Pons (tissue), 1 donor: ENCODE data around the gene ANKRD53.

Experiments
- DNase-seq: peaks from one replicate; pipeline ENCODE4 v3.0.0-alpha.2; 2016; ENCODE audit warnings: low spot score

The ANKRD53 gene, protein sequence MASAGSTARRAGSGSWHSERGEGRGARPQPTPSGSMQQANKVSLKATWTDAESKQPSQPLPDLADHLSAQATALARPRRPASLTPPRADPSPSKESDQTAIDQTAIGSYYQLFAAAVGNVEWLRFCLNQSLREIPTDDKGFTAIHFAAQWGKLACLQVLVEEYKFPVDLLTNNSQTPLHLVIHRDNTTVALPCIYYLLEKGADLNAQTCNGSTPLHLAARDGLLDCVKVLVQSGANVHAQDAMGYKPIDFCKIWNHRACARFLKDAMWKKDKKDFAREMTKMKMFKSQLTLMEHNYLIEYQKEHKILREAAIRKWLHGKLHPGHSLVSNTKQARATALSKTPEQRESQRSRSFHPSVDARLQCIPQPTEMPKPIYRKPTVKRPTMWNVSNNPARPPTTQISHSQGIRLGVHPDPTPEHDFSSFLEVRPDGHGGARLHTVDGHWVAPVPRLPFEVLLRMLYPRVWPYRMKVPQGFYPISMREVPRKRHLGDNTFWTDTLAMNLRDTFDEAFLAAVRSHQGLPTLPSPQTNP

DNA sequence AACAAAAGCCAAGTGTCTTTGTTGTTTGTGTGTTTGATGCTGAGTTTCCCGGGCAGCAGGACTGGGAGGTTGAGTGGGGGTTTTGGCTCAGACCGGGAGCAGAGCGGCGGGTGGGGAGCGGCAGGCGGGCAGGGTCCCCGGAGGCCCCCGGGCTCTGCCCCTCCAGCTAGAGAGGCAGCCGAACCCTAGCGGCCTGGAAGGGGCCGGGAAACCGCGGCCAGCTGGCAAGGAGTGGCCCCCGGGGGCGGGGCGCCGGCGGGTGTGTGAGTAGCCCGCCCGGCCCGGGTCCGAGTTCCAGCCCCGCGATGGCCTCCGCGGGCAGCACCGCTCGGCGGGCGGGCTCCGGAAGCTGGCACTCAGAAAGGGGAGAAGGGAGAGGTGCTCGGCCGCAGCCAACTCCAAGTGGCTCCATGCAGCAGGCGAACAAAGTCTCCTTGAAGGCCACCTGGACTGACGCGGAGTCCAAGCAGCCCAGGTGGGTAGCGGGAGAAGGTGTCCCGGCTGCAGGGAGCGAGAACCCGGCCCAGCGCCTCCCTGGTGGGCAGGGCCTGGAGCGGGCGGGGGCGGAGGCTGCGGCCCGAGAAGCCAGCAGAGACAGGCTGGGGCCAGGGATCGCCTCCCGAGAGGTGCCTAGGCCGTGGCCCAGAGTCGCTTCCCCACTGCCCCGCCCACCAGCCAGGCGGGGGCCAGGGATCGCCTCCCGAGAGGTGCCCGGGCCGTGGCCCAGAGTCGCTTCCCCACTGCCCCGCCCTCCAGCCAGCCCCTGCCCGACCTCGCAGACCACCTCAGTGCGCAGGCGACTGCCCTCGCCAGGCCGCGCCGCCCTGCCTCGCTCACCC lies at the start of gene ANKRD53:
Gene ANKRD53 (plus strand): TSS at position 290 of the 839 bp plus-strand sequence. CDS start 16 bp downstream, at position 306.
- DNase-seq = no peak

DNA sequence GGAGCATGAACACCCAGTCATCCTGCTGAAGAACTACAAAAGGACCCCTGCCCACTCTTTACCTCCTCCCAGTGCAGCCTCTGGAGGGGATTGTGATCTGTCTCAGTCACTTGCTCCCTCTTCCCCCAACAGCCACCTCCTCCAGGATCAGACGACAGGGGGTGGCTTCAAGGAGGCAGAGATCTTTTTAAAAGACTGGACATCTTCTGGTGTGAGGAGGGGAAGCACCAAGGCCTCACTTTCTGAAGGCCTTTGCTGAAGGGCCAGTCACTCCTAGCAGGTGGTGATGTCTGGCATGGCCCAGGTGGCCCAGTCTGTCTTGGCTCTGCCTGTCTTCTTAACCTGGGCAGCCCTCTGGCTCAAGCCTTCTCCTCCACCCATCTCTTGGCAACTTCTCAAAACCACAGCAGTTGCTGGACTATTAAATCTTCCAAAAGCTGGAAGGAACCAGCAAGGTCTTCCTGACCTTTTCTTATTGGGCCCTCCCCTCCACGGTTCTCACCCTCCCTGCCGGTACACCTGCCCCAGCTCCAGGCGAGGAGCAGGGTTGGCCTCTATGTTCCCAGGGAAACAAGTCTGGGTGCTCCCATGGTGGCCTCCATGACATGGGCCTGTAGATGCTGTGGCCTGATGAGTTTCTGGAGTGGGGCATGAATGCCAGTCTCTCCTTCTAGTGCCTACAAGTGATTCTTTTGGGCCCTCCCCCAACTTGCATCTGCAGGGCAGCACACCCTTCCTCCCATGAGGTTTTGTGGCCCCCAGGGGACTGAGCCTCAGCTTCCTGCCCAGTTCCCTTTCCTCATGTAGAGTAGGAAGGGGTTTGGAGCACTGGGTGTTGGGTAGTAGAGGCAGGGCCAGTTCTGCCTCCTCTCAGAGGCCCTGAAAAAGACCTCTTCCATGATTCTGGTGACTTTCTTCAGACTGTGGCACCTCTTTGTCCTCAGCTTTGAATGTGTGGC lies 47.8 kb upstream of the ANKRD53 start:
- DNase-seq = no peak

DNA sequence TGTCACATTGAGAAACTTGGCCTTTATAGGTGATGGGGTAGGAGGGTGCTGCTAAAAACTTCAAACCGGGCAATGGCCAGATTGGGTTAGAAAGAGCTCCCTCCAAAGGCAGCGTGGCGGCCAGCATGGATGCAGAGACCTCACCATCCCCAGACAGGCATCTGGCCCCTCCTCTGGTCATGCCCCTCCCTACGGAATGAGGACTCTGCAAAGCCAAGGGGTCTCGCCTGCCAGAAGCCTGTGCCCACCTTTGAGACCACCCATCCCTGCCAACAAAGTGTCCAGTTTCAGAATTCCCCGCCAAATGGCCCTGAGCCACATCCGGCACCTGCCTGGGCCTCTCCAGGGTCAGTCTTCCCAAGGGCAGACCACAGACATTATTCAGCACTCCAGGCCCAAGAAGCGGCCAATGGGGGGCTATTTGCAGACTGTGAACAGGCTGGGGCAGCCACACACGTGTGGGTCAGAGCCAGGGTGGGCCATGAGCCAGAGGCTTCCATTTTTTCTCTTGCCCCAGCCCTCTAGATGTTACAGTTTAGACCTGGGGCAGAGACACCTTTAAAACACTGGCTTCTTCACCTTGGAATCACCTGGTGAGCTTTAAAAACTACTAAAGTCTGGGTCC lies 46.9 kb upstream of the ANKRD53 start:
- DNase-seq = no peak

DNA sequence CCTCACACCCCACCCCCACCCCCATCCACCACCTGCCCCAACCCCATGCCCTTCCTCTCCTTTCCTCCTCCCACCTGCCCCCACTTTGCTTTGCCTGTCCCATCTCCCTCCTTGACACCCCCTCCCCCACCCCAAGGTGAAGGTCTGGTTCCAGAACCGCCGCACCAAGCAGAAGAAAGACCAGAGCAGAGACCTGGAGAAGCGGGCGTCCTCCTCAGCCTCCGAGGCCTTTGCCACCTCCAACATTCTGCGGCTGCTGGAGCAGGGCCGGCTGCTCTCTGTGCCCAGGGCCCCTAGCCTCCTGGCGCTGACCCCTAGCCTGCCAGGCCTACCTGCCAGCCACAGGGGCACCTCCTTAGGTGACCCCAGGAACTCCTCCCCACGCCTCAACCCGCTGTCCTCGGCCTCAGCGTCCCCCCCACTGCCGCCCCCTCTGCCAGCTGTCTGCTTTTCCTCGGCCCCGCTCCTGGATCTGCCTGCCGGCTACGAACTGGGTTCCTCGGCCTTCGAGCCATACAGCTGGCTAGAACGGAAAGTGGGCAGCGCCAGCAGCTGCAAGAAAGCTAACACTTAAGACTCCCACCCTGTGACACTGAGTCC lies 45.7 kb upstream of the ANKRD53 start:
- DNase-seq = no peak

DNA sequence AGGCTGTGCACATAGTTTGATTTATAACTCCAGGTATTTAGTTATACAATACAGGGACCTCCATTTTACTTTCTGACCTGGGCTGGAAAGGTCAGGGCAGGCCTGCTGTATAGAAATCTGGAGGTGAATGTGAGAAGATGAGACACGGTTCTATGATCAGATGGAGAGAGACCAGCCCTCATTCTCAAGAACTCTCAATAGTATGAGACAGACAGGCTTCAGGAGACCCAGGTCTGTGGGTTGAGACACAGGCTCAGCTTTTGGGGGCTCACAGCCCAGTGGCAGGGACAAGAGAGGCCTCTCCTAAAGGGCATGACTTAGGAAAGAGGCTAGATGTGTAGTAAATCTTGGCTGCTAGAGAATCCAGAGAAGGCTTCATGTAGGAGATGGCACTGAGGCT lies 43.4 kb upstream of the ANKRD53 start:
- DNase-seq = no peak

DNA sequence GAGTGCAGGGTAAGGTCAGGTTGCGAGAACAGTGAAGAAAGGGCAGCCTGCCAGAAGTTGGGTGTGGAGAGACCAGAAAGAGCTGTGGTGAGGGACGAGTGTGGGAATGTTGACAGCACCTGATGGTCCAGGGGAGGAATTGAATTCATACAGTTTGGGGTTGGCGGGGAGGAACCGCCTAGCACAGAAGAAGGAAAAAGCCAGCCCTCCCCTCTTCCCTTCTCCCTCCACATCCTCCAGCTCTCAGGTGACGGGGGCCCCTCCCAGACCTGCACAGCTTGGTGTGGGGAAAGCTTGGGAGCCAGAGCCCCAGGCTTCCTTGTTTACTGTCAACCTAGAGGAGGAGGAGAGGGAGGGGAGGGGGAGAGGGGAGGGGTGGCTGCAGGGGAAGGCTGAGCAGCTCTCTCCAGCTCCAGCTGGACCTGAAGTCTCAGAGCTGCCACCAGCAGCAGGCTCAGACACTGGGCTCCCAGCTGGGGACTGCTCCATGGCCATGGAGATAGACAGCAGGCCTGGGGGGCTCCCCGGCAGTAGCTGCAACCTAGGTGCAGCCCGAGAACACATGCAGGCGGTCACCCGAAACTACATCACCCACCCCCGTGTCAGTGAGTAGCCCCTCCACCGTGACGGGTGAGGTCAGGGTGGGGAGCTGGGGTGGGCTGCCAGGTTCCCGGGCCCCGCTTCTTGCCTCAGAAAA lies 42.8 kb upstream of the ANKRD53 start, which contains the start of gene ATP6V1B1:
Gene ATP6V1B1 (plus strand): TSS at position 433 of the 697 bp plus-strand sequence. CDS start 55 bp downstream, at position 488.
- no peak for DNase-seq

DNA sequence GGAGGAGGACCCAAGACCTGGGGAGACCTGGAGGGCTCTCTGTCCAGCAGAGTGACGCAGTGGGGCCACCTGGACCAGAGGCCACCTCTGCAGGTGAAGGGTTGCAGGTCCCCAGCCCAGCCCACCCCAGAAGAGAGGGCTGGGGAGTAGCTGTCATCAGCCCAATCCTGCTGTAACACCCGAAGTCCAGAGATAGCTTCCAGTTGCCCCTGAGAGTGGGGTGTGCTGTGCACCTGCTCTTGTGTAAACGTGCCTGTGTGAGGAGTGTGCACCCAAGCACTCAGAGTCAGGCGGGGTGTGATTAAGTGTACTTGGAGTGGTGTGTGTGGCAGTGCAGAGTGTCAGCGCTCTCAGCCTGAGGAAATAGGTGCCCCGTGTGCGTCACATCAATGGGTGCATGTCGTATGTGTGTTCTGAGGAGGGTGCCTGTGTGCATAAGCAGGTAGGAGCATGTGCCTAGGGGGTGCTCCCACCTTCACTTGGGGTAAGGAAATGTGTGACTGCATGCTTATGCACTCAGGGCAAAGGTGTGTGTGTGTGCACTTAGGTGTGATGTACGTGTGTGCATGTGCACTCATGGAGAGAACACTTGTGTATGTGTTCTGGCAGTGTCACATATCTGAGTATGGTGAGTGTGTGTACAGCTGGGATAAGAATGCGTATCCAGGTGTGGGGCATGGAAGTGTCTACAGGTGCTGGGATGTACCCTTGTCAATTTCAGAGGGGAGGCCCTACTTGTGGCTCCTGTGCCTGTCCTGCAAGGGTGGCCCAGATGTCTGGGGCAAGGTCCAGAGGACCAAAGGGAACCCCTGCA lies 42.1 kb upstream of the ANKRD53 start:
- DNase-seq = no peak

DNA sequence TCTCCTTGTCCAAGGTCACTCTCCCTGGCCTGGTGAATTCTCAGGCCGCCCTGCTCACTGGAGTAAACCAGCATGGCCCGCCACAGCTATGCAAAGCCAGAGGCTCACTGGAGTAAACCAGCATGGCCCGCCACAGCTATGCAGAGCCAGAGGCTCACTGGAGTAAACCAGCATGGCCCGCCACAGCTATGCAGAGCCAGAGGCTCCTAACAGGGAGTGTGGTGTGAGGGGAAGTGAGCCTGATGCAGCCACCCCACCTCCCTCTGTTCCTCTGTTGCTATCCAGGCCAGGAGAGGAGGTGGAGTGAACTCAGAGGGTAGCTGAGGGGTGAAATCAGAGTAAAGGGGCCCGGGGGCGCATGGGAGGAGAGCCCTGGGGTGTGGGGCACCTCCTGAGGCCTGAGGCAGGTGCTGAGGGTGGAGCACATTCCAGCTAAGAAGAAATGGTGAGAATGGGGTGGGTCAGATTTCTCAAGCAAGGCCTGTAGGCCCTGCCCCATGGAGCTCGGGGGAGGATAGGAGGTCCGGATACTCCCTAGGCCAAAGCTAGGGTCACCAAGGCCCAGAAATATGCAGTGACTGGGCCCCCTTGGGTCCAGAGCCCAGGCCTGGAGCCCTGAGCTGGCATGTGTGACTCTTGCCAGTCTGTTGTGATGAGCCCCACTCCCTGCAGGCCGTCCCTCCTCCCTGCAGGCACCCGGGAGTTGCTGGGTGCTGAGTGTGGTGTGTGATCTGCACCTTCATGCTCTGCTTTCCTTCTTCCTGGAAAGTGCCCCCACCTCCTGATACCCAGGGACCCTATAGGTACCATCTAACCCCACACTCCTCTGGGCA lies 41.2 kb upstream of the ANKRD53 start:
- DNase-seq = no peak

DNA sequence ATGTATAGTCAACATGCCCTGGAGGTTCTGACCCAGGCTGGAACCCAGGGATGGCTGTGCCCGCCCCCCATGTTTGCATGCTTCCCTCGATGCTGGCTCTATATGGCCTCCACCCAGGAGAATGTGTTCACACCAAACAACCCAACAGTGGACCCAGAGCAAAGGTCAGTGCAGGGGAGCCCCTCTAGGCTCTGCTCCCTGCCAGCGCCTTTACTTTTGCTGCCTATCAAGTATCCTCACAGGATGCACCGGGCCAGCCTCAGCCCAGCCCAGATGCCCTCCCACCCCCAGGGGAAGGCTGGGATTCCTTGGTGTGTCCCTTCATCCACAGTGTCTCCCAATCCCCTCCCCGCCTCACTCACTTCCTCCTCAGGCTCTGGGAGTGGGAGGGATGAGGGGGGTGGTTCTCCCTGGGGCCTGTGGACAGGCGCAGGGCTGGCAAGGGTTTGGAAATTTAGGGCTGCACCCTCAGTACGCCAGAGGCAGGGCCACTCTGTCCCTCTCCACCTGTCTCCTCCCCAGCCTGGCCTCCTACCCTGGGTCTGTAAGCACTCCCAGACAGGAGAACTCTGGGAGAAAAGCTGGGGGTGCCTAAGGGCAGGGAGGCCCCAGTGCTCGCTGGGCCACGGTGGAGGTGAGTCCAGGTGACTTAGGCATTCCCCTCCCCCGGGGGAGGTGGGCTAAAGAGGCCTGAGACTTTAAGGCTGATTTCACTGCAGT lies 40.4 kb upstream of the ANKRD53 start:
- DNase-seq = no peak

DNA sequence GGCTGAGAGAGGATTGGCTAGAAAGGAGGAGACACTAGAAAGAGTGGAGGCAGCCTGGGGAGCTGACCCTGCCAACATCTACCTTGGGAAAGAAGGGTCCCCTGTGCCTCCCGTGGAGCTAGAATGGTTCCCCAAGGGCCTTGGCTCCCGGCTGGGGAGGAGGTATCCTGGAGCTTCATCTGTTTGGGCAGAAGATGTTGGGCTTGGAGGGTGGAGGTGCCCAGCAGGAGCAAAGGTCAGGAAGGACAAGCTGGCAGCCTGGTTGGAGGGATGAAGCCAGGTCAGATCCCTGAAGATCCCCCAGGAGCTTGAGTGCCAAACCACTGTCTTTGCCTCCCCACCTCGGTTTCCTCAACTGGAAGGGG lies 39.9 kb upstream of the ANKRD53 start:
- no peak for DNase-seq

DNA sequence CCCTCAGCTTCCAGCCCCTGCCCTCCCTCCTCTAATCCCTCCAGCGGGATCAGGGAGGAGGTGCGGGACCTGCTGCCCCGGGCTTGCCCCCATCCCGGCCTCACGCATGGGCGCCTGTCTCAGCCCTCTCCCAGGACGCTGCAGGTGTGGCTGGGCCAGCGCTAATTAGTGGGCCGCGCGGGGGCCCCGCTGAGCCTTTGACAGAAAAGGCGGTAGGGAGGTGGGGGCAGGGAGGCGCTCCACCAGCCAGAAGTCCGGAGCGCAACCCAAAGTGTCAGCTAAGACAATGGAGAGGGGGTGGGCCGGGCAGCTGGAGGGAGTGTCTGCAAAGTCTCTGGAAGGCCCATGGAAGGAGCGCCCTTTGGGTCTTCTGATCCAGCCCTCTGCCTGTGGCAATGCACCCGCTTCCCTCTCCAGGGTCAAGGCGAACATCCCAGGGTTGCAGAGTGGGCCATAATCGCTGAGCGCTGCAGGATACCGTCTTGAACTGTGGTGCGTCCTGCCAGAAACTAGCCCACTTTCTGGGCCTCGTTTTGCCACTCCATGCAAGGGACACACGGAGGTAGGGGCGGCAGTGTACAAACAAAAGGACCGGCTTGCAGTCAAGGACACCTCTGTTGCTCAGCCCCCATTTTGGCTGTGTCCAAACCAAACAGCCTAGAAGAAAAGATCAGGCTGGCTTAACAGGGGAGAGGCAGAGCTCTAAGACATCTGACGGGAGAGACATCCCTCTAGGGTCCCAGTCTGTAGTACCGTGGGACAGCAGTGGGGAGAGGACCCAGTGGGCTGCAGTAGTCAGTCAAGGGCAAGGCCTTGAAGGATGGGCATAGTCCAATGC lies 39.2 kb upstream of the ANKRD53 start:
- no peak for DNase-seq

DNA sequence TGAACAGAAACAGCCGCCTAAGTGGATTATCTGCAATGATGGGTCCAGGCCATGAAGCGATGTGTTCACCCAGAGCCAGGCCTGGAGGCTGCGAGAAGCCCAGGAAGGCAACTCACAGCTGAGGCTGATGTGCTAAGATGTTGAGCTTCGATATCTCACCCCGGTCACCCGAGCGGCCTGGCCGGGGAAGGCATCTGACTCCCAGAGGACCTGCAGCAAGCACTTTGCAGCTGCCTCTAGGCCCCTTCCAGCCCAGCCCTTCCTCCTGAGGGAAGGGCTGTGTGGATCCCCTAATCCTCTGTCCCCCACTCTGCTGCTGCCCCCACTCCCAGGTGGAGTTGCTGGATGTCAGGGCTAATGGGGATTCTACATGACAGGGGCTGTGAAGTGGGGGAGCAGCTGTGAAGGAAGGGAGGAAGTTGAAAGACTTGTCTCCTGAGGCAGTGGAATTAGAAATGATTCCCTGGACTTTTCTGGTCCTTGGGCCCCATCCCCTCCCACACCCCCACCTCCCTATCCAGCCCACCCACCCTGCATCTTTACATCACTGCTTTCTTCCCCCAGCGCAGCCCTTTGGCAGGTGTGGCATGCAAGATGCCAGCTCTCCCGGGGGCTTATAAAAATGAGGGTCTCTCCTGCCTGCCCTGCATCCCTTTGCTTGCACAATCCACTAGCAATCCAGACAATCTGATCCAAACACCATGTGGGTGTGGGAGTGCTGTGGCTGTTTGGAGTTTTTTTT lies 38.4 kb upstream of the ANKRD53 start:
- no peak for DNase-seq

DNA sequence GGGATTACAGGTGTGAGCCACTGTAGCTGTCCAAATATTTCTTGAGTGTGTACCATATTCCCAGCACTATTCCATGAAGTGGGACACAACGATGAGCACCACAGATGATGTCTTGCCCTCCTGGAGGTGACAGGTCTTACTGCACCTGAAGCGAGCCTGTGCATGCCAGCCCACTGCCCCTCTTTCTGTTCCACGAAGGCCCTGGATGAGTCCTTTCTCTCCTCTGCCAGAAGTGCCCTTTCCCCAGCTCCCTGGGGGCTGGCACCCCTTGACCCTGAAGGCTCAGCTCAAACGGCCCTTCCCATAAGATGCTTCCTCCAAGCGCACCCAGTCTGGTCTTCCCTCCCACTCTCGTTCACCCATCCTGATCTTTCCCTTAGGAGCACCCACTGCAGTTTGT lies 37.2 kb upstream of the ANKRD53 start:
- DNase-seq = no peak

DNA sequence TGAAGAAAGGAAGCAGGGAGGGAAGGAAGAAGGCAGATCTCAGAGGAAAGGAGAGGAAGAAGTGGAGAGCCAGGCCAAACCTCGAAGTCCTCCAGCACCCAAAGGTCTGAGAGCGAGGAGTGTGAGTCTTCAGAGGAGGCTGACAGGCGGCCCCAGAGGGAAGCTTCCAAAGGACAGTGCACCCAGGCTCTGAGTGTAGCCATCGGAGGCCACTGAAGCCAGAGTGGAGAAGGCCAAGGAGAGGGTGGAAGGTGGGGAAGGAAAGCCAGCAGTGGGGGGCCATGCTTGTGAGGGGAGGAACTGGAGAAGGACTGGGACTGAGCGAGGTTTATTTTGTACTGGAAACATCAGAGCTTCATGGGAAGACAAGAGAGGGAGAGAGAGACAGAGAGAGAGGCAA lies 36.7 kb upstream of the ANKRD53 start:
- no peak for DNase-seq

DNA sequence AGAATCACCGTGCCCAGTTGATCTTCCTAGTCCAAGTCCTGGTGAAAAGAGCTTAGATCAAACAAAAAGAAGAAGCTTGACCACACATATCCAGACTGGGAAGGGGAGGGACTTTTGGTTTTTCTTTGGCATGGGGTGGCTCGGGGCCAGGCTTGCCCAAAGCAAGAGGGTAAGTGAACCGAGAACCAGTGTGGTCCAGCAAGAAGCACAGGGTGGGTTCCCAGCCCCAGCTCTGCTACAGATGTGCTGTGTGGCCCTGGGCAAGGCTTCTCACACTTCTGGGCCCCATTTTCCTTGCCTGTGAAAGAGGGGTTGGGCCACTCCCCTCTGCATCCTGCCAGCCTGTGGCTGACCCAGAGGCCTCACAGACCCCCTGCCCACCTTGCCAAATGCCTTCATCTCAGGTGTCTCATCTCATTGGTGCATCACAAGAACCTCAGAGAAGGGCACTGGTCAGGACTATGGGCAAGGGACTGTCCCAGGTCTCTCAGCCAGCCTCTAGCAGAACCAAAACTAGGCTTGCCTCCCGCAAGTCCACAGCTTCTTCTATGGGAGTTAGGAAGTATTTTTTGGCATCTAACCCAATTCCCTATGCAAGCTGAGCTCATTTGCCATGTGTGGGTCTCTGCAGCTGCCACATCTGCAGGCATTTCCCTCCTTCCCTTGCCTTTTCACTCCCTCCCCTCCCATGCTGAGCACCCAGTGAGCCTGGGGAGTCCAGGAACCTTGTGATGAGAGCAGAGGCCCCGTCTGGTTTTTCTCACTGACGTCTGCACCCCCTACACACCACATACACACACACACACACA lies 35.8 kb upstream of the ANKRD53 start:
- DNase-seq = no peak
